Endothelial cell of umbilical vein (primary cell): ENCODE data around the gene METTL27.
A peak's percentile ranks its signal among the peaks of the same experiment; 100 is the strongest.

Experiments
- CTCF ChIP-seq, 2 donors: IDR thresholded peaks; 1 replicate in 1 of 2; 2 replicates in 1 of 2; pipeline ENCODE4 v1.5.1; 2011; ENCODE audit warnings: low read length in 2 of 2, mild to moderate bottlenecking in 2 of 2, moderate library complexity in 2 of 2, control low read depth in 1 of 2, inconsistent platforms in 1 of 2, low read depth in 1 of 2; ENCODE audit not compliant: insufficient read depth in 1 of 2; ENCODE audit errors: extremely low read depth in 1 of 2
- EZH2 ChIP-seq: IDR thresholded peaks from 2 replicates; pipeline ENCODE4 v1.6.1; 2012; ENCODE audit warnings: borderline replicate concordance, low read depth, mild to moderate bottlenecking, moderate library complexity, low read length, inconsistent platforms; ENCODE audit not compliant: severe bottlenecking
- JUN ChIP-seq: IDR thresholded peaks from 2 replicates; pipeline ENCODE4 v1.6.1; 2011; ENCODE audit warnings: borderline replicate concordance, low read depth; ENCODE audit not compliant: insufficient read length, insufficient read depth
- POLR2A ChIP-seq: IDR thresholded peaks from 2 replicates; pipeline ENCODE4 v1.6.1; 2012; ENCODE audit warnings: low read depth, mild to moderate bottlenecking, control low read depth, low read length
- POLR2AphosphoS5 ChIP-seq: IDR thresholded peaks from 2 replicates; pipeline ENCODE4 v1.6.1; 2012; ENCODE audit warnings: low read depth, mild to moderate bottlenecking, control low read depth, low read length, moderate library complexity; ENCODE audit not compliant: insufficient read depth
- TF ChIP-seq, protein P1 (sequence below): IDR thresholded peaks from 2 replicates; pipeline ENCODE4 v1.6.1; 2011; ENCODE audit not compliant: insufficient read depth, insufficient read length

DNA sequence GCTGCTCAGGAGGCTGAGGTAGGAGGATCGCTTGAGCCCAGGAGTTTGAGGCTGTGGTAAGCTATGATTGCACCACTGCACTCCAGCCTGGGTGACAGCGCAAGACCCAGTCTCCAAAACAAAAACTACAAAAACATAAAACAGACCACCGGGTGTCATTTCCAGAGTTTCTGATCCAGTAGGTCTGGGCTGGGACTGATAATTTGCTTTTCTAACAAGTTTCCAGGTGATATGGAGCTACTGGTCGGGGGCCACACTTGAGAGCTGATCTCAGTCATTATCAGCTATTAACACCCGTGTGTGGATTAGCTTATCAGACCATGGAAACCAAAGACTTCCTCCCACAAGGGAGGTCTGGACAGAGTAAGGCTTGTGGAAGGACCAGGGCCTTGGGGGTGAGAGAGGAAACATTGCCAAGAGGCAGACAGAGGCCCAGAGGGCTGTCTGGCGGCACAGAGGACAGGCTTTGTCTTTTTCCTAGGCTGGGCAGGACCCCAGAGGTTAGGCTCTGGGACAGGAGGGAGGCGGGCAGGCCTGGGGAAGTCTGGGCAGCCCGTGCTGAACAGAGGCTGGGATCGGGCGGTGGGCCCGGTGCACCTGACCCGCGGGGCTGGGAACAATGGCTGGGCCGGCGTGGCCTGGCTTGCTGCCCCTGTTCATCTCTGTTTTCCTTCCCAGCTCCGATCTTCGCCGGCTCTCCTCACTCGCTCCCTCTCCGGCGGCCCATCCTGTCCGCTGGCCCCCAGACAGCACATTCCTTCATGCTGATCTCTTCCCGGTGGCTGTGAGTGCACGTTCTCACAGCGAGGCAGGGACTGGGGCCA is 43.9 kb upstream of the METTL27 start:
- TF ChIP-seq CTCF (IDR thresholded peaks at IDR 0.05; ENCODE audit: extremely low read depth in 1 of 2, insufficient read depth in 1 of 2, low read depth in 1 of 2, low read length in 2 of 2) (no peak), JUN (no peak), EZH2 (no peak), POLR2AphosphoS5 (peak; percentile 42), POLR2A (peak; percentile 14)
- TF ChIP-seq, protein P1, sequence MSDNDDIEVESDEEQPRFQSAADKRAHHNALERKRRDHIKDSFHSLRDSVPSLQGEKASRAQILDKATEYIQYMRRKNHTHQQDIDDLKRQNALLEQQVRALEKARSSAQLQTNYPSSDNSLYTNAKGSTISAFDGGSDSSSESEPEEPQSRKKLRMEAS = no peak
